GM23338 (cell line): ENCODE data around the gene CHMP6. TPM values are rescaled to one million over a fixed set of nuclear protein-coding genes. Genes with fewer than 3 reads are reported as not detected.

Source experiments
- ATAC-seq: fragments of 200-7000 bp; cut with Tn5 transposase; 3 replicates; pipeline ENCODE4 v1.9.1; 2020
- DNase-seq: peaks from one replicate; pipeline ENCODE4 v3.0.0-alpha.2; 2015; ENCODE audit warnings: low spot score
- H2AFZ ChIP-seq: fragments of 200-600 bp; sonication (generic); 2 replicates; pipeline ENCODE4 v1.8.0; 2016; ENCODE audit warnings: antibody characterized with exemption, mild to moderate bottlenecking, moderate library complexity
- H3F3A ChIP-seq: fragments of 200-600 bp; sonication (generic); replicated peaks from 2 replicates; pipeline ENCODE4 v1.8.0; 2017; ENCODE audit warnings: antibody characterized with exemption, mixed run types, low read depth
- H3K27ac ChIP-seq: fragments of 200-600 bp; sonication (generic); 2 replicates; pipeline ENCODE4 v1.6.1; 2016; ENCODE audit warnings: low read depth
- H3K27me3 ChIP-seq: fragments of 200-600 bp; sonication (generic); 2 replicates; pipeline ENCODE4 v1.8.0; 2016; ENCODE audit warnings: mild to moderate bottlenecking, mixed run types, moderate library complexity; ENCODE audit not compliant: insufficient read depth
- H3K36me3 ChIP-seq: fragments of 200-600 bp; sonication (generic); 2 replicates; pipeline ENCODE4 v1.8.0; 2016; ENCODE audit warnings: mild to moderate bottlenecking; ENCODE audit not compliant: insufficient read depth
- H3K4me1 ChIP-seq: fragments of 200-600 bp; sonication (generic); 2 replicates; pipeline ENCODE4 v1.8.0; 2016; ENCODE audit warnings: mild to moderate bottlenecking, moderate library complexity; ENCODE audit not compliant: insufficient read depth
- H3K4me2 ChIP-seq: fragments of 200-600 bp; sonication (generic); 2 replicates; pipeline ENCODE4 v1.7.1; 2017; ENCODE audit warnings: mixed run types
- H3K4me3 ChIP-seq: fragments of 200-600 bp; sonication (generic); 2 replicates; pipeline ENCODE4 v1.6.1; 2016; ENCODE audit warnings: mixed run types
- H3K79me2 ChIP-seq: fragments of 200-600 bp; sonication (generic); replicated peaks from 2 replicates; pipeline ENCODE4 v1.8.0; 2017; ENCODE audit warnings: mild to moderate bottlenecking; ENCODE audit not compliant: insufficient read depth
- H3K9me2 ChIP-seq: fragments of 200-600 bp; sonication (generic); 2 replicates; pipeline ENCODE4 v1.8.0; 2017; ENCODE audit not compliant: insufficient read depth
- H4K20me1 ChIP-seq: fragments of 200-600 bp; sonication (generic); replicated peaks from 2 replicates; pipeline ENCODE4 v1.8.0; 2017; ENCODE audit warnings: mild to moderate bottlenecking; ENCODE audit not compliant: insufficient read depth
- H3K27ac Mint-ChIP-seq: 2 replicates; pipeline ENCODE4 v1.8.0; 2020; ENCODE audit warnings: inconsistent platforms, mild to moderate bottlenecking, moderate library complexity, mixed read lengths
- H3K27me3 Mint-ChIP-seq: 3 replicates; pipeline ENCODE4 v1.8.0; 2022; ENCODE audit warnings: low read depth, mild to moderate bottlenecking, moderate library complexity, mixed read lengths, inconsistent platforms; ENCODE audit not compliant: insufficient read depth, poor library complexity
- H3K36me3 Mint-ChIP-seq: 3 replicates; pipeline ENCODE4 v1.8.0; 2021; ENCODE audit warnings: low read depth, mild to moderate bottlenecking, inconsistent platforms, moderate library complexity, mixed read lengths
- H3K4me1 Mint-ChIP-seq: 3 replicates; pipeline ENCODE4 v1.8.0; 2020; ENCODE audit warnings: mild to moderate bottlenecking, inconsistent platforms, mixed read lengths
- H3K4me3 Mint-ChIP-seq: 3 replicates; pipeline ENCODE4 v1.8.0; 2021; ENCODE audit warnings: moderate library complexity, mild to moderate bottlenecking, inconsistent platforms, mixed read lengths
- H3K9me3 Mint-ChIP-seq: 3 replicates; pipeline ENCODE4 v1.8.0; 2020; ENCODE audit warnings: moderate library complexity, mild to moderate bottlenecking, inconsistent platforms, mixed read lengths
- CREB1 ChIP-seq: fragments of 250-450 bp; sonication (Bioruptor Pico); IDR thresholded peaks from 2 replicates; pipeline ENCODE4 v1.5.0; 2020; ENCODE audit warnings: low read depth, mild to moderate bottlenecking, moderate library complexity
- CTCF ChIP-seq, 2 experiments: fragments of 200-600 bp in 1 of 2; sonication (generic) in 1 of 2; conservative IDR thresholded peaks; 2 replicates each; pipeline versions ENCODE4 v1.5.1 to v1.6.1; 2016 to 2017; ENCODE audit warnings: antibody characterized with exemption in 2 of 2, low read depth in 2 of 2, mild to moderate bottlenecking in 2 of 2, moderate library complexity in 1 of 2
- EZH2phosphoT487 ChIP-seq: fragments of 200-600 bp; sonication (generic); IDR thresholded peaks from one replicate; pipeline ENCODE4 v1.8.1; 2018; ENCODE audit warnings: antibody characterized with exemption; ENCODE audit not compliant: unreplicated experiment
- NANOG ChIP-seq: IDR thresholded peaks from 2 replicates; pipeline ENCODE4 v1.6.1; 2016; ENCODE audit warnings: antibody characterized with exemption, borderline replicate concordance
- POLR2AphosphoS5 ChIP-seq: IDR thresholded peaks from 2 replicates; pipeline ENCODE4 v1.6.1; 2016; ENCODE audit warnings: antibody characterized with exemption, low read depth
- STAT1 ChIP-seq: IDR thresholded peaks from one replicate; pipeline ENCODE4 v1.6.1; 2016; ENCODE audit warnings: antibody characterized with exemption; ENCODE audit not compliant: unreplicated experiment
- ZNF114 ChIP-seq: fragments of 250-450 bp; sonication (Bioruptor Pico); IDR thresholded peaks from 2 replicates; pipeline ENCODE4 v1.5.0; 2020; ENCODE audit warnings: mild to moderate bottlenecking, moderate library complexity
- ZNF331 ChIP-seq: fragments of 250-450 bp; sonication (Bioruptor Pico); IDR thresholded peaks from 2 replicates; pipeline ENCODE4 v1.5.0; 2020; ENCODE audit warnings: low read depth, mild to moderate bottlenecking, moderate library complexity
- polyA plus RNA-seq: library from polyadenylated mRNA; unstranded; fragments of >200 nt; fragmentation: Nextera tagmentation; extraction: Ambion mirVana; gene quantifications from 2 replicates; pipeline ENCODE4 v1.2.1, GENCODE V29; 2016
- total RNA-seq: library from RNA; depleted of rRNA; stranded (reverse); fragments of >200 nt; shearing (Covaris generic); gene quantifications from 2 replicates; pipeline ENCODE4 v1.2.3, GENCODE V29; 2014

Gene CHMP6
- total and polyA plus RNA-seq, 2 experiments from 2014 or later, result 12.3 to 14.0 TPM

GRCh38 chr17:80978499-80979497 is 12.8 kb upstream of the CHMP6 start:
- peaks cover 16% of the 10 kb centered on the region for H3K27me3 Mint-ChIP-seq
- Histone ChIP-seq H3K4me2 (no peak overlapping the region), H3K79me2 (no peaks in the 10 kb centered on the region), H3K36me3 (no peaks in the 10 kb centered on the region), H2AFZ (no peak overlapping the region), H3F3A (no peaks in the 10 kb centered on the region), H3K4me1 (no peaks in the 10 kb centered on the region), H3K27ac (no peak overlapping the region), H3K9me2 (no peaks in the 10 kb centered on the region), H4K20me1 (no peaks in the 10 kb centered on the region), H3K4me3 (no peak overlapping the region), H3K27me3 (no peaks in the 10 kb centered on the region)
- no peak for DNase-seq
- no peak overlapping the region for H3K4me3 Mint-ChIP-seq
- no peaks in the 10 kb centered on the region; the same call in 2 of the 3 replicates for H3K36me3 Mint-ChIP-seq
- TF ChIP-seq POLR2AphosphoS5 (no peak), ZNF114 (CRISPR knock-in tag) (no peak), EZH2phosphoT487 (no peak), CTCF (conservative IDR thresholded peaks at IDR 0.05; ENCODE audit: low read depth in 2 of 2) (no peak), STAT1 (no peak)
- H3K4me1 Mint-ChIP-seq, result peaks cover 8% of the 10 kb centered on the region; the same call in 2 of the 3 replicates
- ATAC-seq, result no peak
- no peaks in the 10 kb centered on the region; the same call in 1 of the 3 replicates for H3K9me3 Mint-ChIP-seq
- no peak overlapping the region for H3K27ac Mint-ChIP-seq

GRCh38 chr17:80979547-80980378 is 11.9 kb upstream of the CHMP6 start:
- H3K4me2 ChIP-seq, result no peak overlapping the region
- H3F3A ChIP-seq, result no peaks in the 10 kb centered on the region
- no peaks in the 10 kb centered on the region for H4K20me1 ChIP-seq
- Mint-ChIP-seq H3K9me3 (no peaks in the 10 kb centered on the region; the same call in 1 of the 3 replicates), H3K27me3 (peaks cover 16% of the 10 kb centered on the region), H3K36me3 (no peaks in the 10 kb centered on the region; the same call in 2 of the 3 replicates), H3K4me3 (peak overlapping the region; percentile 70; the same call in 1 of the 3 replicates), H3K4me1 (peaks cover 9% of the 10 kb centered on the region; the same call in 2 of the 3 replicates), H3K27ac (no peak overlapping the region)
- no peaks in the 10 kb centered on the region for H3K27me3 ChIP-seq
- TF ChIP-seq STAT1 (no peak), ZNF331 (CRISPR knock-in tag) (no peak), ZNF114 (CRISPR knock-in tag) (no peak), NANOG (no peak), CREB1 (CRISPR knock-in tag) (no peak)
- H3K27ac ChIP-seq, result no peak overlapping the region
- H3K4me1 ChIP-seq, result no peaks in the 10 kb centered on the region
- ATAC-seq (no peak), DNase-seq (no peak)
- H3K79me2 ChIP-seq, result no peaks in the 10 kb centered on the region
- no peak overlapping the region for H3K4me3 ChIP-seq
- no peaks in the 10 kb centered on the region for H3K9me2 ChIP-seq
- no peaks in the 10 kb centered on the region for H3K36me3 ChIP-seq
- H2AFZ ChIP-seq, result no peak overlapping the region
